ENCODE measurements around the gene MAS1.
"Not testable (repeated sequence)": the region's sequence is repeated elsewhere in the genome, so short reads cannot be mapped to it uniquely, and the experiment has no call there.

The MAS1 gene

GRCh38 chr6:159915397-159915796 is 24.6 kb downstream of the MAS1 start:
- TF ChIP-seq CTCF (conservative IDR thresholded peaks at IDR 0.05) = no peak

GRCh38 chr6:159916237-159916636 is 25.4 kb downstream of the MAS1 start:
- H3K27ac ChIP-seq = no peak overlapping the region
- TF ChIP-seq CTCF (conservative IDR thresholded peaks at IDR 0.05) = no peak

More at GRCh38 chr6:159915397-159915796, 24.6 kb downstream of the MAS1 start:
- no peak overlapping the region for H3K27ac ChIP-seq

GRCh38 chr6:159916752-159917151 is 26.0 kb downstream of the MAS1 start:
- no peak overlapping the region for H3K27ac ChIP-seq
- TF ChIP-seq CTCF (conservative IDR thresholded peaks at IDR 0.05) = no peak

GRCh38 chr6:159919011-159919511 is 28.3 kb downstream of the MAS1 start:
- no peak overlapping the region for H3K27ac ChIP-seq
- TF ChIP-seq CTCF (conservative IDR thresholded peaks at IDR 0.05) = no peak

GRCh38 chr6:159919800-159920199 is 29.0 kb downstream of the MAS1 start:
- H3K27ac ChIP-seq = no peak overlapping the region
- no peak for TF ChIP-seq CTCF (conservative IDR thresholded peaks at IDR 0.05)

- H3K27ac ChIP-seq = not testable (repeated sequence)
Observed at GRCh38 chr6:159924150-159924549, 33.4 kb downstream of the MAS1 start.

GRCh38 chr6:159926542-159927203 is 35.9 kb downstream of the MAS1 start:
- H3K27ac ChIP-seq = no peak overlapping the region

More at GRCh38 chr6:159926542-159927203, 35.9 kb downstream of the MAS1 start:
- no peak for TF ChIP-seq CTCF (conservative IDR thresholded peaks at IDR 0.05)

All from VCaP (cell line).